ENCODE measurements around the gene INPP5D. TPM values are rescaled to one million over a fixed set of nuclear protein-coding genes. Genes with fewer than 3 reads are reported as not detected.
"Not testable (repeated sequence)": the region's sequence is repeated elsewhere in the genome, so short reads cannot be mapped to it uniquely, and the experiment has no call there.

The INPP5D gene
- total RNA-seq, 2 experiments from 2014 or later = 157 to 163 TPM

DNA sequence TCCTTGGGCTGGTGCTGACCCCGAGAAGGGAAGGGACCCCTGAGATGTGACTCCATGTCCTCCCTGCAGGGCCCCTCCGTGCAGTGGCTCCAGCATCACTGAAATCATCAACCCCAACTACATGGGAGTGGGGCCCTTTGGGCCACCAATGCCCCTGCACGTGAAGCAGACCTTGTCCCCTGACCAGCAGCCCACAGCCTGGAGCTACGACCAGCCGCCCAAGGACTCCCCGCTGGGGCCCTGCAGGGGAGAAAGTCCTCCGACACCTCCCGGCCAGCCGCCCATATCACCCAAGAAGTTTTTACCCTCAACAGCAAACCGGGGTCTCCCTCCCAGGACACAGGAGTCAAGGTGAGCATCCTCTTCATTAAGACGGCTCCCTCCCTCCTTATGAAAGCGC is 137.9 kb downstream of the INPP5D start:
- H3K36me3 Mint-ChIP-seq (ENCODE audit: low read depth) = peaks cover 77% of the 10 kb centered on the region
- H3K4me1 Mint-ChIP-seq = no peaks in the 10 kb centered on the region

DNA sequence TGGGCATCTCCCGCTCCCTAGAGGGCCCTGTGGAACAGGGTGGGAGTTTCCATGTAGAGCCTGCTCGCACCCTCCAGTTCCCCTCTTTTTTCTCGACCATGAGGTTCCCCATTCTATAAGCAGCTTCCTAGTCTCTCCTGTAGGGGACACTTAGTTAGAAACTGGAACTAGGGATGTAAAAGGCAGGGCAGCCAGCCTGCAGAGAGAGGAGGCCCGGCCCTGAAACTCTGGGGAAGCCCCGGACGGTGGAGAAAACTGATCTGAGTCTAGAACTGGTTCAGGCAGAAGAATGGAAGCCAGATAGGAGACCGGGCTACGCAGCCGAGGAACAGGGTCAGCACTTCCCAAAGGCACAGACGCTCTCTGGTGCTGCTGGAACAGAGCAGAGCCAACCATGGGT is 139.7 kb downstream of the INPP5D start:
- no peak overlapping the region for H3K27ac Mint-ChIP-seq
- peaks cover 3% of the 10 kb centered on the region for H3K9me3 Mint-ChIP-seq
- ChIA-PET POLR2A (interaction anchor here (1.8 kb wide), 1 partner anchor 10 kb away, joined by 4 read pairs; no protein-coding TSS in a partner anchor), CTCF (no interaction called here)
- H3K4me3 Mint-ChIP-seq = no peak overlapping the region
- no peak for DNase-seq
- H3K4me1 Mint-ChIP-seq = no peaks in the 10 kb centered on the region
- H3K27me3 Mint-ChIP-seq = no peaks in the 10 kb centered on the region
- peaks cover 79% of the 10 kb centered on the region for H3K36me3 Mint-ChIP-seq (ENCODE audit: low read depth)

More for the DNA sequence above, 137.9 kb downstream of the INPP5D start:
- Mint-ChIP-seq H3K27me3 (no peaks in the 10 kb centered on the region), H3K27ac (no peak overlapping the region), H3K9me3 (peaks cover 2% of the 10 kb centered on the region), H3K4me3 (no peak overlapping the region)
- DNase-seq = no peak
- ChIA-PET CTCF (interaction anchor here (0.6 kb wide), 1 partner anchor 33 kb away, joined by 3 read pairs; no protein-coding TSS in a partner anchor), POLR2A (no interaction called here)

DNA sequence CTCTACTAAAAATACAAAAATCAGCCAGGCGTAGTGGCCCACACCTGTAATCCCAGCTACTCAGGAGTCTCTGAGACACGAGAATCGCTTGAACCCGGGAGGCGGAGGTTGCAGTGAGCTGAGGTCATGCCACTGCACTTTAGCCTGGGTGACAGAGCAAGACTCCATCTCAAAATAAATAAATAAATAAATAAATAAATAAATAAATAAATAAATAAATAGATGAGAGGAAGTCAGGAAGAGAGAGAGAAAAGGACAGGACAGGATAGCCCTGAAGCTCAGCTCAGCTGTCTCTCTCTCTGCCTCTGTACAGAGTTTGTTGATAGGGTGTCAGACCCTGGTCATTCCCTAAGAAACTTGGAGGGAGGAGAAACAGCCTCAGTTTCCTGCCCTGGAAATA is 140.6 kb downstream of the INPP5D start:
- CTCF ChIA-PET = interaction anchor here (0.8 to 1.2 kb wide), 3 partner anchors 27 to 50 kb away, joined by 3 read pairs; partner anchors contain the start of gene ATG16L1
- H3K27me3 Mint-ChIP-seq, H3K4me3 Mint-ChIP-seq, POLR2A ChIA-PET, H3K9me3 Mint-ChIP-seq, DNase-seq, H3K4me1 Mint-ChIP-seq: not testable (repeated sequence)
- Mint-ChIP-seq H3K36me3 (ENCODE audit: low read depth) (peaks cover 78% of the 10 kb centered on the region), H3K27ac (peak overlapping the region; percentile 44)

DNA sequence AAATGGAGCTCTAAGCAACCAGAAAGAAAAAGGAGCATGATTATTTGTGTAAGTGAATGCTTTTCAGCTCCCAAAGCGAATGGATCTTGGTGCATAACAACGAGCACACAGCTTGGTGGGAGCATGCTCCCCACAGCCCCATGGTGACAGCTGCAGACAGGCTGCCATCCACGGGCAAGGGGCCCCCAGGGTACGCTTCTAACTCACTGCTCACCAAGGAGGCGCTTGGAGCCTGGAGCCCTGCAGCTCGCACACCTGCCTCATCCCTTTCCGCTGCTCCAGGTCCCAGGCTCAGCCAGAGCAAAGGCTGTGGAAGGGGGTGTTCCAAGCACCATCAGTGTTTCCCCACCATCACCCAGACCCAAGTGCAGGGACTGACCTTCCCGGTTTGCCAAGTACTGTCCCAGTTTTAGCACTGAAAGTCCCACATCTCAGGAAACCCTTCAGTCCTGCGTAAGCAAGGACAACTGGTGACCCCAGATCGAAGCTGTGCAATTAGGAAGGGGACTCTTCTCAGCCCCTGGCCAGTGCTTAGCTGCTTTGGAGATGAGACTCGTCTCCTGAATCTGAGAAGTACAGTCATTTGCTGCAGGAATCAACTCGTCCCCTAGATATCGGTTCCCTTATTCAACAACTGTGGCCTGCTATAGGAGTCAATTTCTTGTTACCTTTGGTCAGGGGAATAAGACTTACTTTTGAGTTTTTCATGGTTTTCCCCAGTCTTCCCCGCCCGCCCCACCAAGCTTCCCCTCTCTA is 141.3 kb downstream of the INPP5D start:
- no peak for DNase-seq
- peaks cover 72% of the 10 kb centered on the region for H3K36me3 Mint-ChIP-seq (ENCODE audit: low read depth)
- H3K27ac Mint-ChIP-seq = peak overlapping the region; percentile 44
- CTCF ChIA-PET = interaction anchor here (0.8 to 1.4 kb wide), 4 partner anchors 28 to 52 kb away, joined by 3 read pairs; partner anchors contain the start of gene ATG16L1
- peaks cover 3% of the 10 kb centered on the region for H3K9me3 Mint-ChIP-seq
- H3K27me3 Mint-ChIP-seq = no peaks in the 10 kb centered on the region
- POLR2A ChIA-PET = interaction anchor here (1.0 kb wide), 1 partner anchor 47 kb away, joined by 3 read pairs; no protein-coding TSS in a partner anchor
- no peak overlapping the region for H3K4me3 Mint-ChIP-seq
- H3K4me1 Mint-ChIP-seq = no peaks in the 10 kb centered on the region

DNA sequence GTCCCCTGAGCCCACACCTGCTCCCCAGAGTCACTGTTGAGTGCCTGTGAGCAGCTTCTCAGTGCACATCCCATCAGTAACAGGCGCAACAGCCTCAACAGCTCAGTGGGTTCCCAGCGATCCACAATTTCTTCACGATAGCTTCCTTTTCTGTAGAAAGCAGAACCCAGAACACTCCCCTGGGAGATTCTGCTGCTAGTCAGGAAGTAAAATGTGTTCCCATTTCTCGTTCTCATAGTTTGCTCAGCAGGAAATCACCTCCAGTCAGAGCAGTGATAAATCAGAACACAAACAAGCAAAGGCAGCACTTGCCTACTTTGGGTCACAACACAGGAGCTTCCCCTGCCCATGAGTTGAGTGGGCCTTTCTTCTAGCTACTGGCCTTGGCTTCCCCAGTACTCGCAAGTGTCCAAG is 142.4 kb downstream of the INPP5D start:
- no peak for DNase-seq
- Mint-ChIP-seq H3K27ac (peak overlapping the region; percentile 61), H3K9me3 (peaks cover 3% of the 10 kb centered on the region), H3K4me1 (peaks cover 2% of the 10 kb centered on the region), H3K27me3 (no peaks in the 10 kb centered on the region), H3K36me3 (ENCODE audit: low read depth) (peaks cover 67% of the 10 kb centered on the region), H3K4me3 (no peak overlapping the region)
- ChIA-PET CTCF (interaction anchor here (1.4 kb wide), 1 partner anchor 51 kb away, joined by 3 read pairs; no protein-coding TSS in a partner anchor), POLR2A (interaction anchor here (1.0 kb wide), 1 partner anchor 46 kb away, joined by 3 read pairs; no protein-coding TSS in a partner anchor)

DNA sequence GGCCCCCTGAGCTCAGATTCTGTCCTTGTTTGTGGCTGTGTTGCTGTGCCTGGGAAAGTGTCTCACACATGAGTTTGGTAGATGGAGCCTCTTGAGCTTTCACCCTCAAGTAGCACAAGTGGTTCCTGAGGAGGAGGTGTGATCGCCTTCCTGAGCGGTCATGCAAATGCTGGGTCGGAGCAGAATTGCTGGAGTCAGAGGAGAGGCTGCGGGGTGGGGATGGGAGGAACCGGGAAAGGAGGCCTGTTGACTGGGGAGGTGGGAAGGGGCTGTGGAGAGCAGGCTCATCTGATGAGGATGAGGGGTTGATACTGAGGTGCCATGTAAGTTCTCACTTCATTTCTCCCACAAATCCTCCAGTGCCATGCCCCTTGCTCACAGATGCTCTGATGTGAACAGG is 142.9 kb downstream of the INPP5D start:
- no peaks in the 10 kb centered on the region for H3K27me3 Mint-ChIP-seq
- peaks cover 3% of the 10 kb centered on the region for H3K9me3 Mint-ChIP-seq
- no peak overlapping the region for H3K4me3 Mint-ChIP-seq
- H3K27ac Mint-ChIP-seq = peak overlapping the region; percentile 61
- H3K36me3 Mint-ChIP-seq (ENCODE audit: low read depth) = peaks cover 67% of the 10 kb centered on the region
- no peak for DNase-seq
- ChIA-PET POLR2A (no interaction called here), CTCF (interaction anchor here (1.4 kb wide), 1 partner anchor 50 kb away, joined by 3 read pairs; no protein-coding TSS in a partner anchor)
- peaks cover 6% of the 10 kb centered on the region for H3K4me1 Mint-ChIP-seq

DNA sequence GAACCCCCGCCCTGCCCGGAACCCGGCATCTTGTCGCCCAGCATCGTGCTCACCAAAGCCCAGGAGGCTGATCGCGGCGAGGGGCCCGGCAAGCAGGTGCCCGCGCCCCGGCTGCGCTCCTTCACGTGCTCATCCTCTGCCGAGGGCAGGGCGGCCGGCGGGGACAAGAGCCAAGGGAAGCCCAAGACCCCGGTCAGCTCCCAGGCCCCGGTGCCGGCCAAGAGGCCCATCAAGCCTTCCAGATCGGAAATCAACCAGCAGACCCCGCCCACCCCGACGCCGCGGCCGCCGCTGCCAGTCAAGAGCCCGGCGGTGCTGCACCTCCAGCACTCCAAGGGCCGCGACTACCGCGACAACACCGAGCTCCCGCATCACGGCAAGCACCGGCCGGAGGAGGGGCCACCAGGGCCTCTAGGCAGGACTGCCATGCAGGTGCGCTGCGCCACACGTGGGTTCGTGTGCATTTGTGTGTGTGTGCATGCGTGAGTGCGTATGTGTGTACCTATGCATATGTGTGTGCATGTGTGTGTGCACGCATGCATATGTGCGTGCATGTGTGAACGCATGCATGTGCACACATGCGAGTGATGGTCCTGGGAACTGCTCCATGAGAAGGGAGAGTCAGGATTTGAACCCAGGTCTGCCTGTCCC is 144.3 kb downstream of the INPP5D start:
- ChIA-PET CTCF (no interaction called here), POLR2A (no interaction called here)
- Mint-ChIP-seq H3K27ac (no peak overlapping the region), H3K4me1 (peaks cover 10% of the 10 kb centered on the region), H3K36me3 (ENCODE audit: low read depth) (peaks cover 71% of the 10 kb centered on the region), H3K9me3 (peaks cover 3% of the 10 kb centered on the region), H3K27me3 (no peaks in the 10 kb centered on the region), H3K4me3 (no peak overlapping the region)
- no peak for DNase-seq

DNA sequence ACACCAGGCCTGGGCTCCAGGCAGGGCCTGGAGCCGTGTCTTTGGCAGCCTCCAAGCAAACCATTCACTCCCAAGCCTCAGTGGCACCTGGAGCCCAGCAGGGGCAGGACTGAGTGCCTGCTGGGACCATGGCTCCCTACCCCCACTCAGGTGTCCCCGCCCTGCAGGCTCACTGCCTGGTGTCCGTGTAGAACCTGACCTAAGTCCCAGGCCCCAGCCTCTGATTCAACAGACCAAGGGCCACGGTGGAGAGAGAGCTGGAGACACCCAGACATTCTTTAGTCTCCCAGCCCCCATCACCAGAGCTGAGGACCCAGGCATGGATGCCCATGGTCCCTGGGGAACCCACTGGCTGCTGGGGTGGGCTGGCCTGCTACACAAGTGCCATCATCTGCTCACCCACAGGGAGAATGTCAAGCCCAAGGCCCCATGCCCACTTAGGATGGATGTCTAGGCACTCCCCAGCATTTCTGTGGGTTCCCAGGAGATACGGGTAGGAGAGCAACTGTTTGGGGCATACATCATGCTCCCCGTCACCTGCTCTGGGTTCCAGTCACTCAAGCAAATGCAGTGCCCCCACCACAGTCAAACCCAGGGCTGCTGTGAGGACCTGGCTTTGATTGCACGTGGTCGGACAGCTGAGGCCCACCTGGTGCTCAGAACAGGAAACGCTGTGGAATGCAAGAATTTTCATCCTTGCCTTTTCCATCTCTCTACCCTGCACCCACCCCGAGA is 148.4 kb downstream of the INPP5D start:
- Mint-ChIP-seq H3K27me3 (no peaks in the 10 kb centered on the region), H3K36me3 (ENCODE audit: low read depth) (peaks cover 57% of the 10 kb centered on the region), H3K9me3 (no peaks in the 10 kb centered on the region), H3K4me1 (peaks cover 13% of the 10 kb centered on the region), H3K27ac (no peak overlapping the region), H3K4me3 (no peak overlapping the region)
- ChIA-PET CTCF (no interaction called here), POLR2A (interaction anchor here (1.1 kb wide), 1 partner anchor 42 kb away, joined by 3 read pairs; no protein-coding TSS in a partner anchor)
- no peak for DNase-seq

DNA sequence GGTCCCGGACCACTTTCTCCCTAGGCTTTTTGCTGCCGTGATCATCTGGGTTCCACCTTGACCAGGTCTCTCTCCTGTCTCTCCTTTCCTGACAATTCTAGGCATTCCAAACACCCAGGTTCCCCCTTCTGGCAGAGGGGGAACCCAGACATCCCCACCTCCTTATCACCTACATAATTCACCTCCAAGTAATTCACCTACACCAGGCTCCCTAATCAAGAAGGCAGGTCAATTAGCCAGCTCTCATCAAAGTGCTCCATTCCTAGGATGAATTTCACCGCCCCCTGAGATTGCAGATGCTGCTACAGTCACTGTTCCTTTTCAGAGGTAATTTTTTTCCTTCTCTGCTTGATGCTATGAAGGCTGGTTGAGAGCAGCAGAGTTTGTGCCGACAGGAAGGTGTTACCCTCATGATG is 149.0 kb downstream of the INPP5D start:
- CTCF ChIA-PET = no interaction called here
- peaks cover 13% of the 10 kb centered on the region for H3K4me1 Mint-ChIP-seq

DNA sequence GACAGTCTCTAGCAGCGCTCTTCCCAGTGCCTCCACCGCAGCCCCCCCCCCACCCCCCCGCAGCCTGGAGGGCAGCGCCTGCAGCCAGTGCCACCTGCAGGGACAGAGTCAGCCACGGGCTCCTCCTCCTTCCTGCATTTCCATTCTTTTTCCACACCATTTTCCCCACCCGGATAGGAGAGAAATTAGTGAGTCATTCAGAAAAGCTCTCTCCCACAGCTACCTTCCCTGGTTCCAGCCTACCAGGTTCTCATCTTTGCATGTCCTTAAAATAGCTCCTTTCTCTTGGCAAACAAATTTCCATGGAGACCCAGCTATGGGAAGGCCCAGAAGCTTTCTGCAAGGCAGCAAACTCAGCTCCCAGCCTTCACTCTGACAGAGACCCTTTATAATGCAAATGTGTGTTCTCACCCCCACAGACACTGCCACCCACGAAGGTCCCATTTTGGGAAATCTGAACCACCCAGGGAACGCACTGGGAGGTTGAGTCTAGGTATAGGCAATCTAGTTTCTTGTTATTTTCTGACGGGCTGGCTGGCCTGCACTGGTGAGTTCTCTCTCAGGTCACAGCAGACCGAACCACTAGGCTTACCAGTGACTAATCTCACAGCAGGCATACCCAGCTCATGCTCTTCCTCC is 149.5 kb downstream of the INPP5D start:
- Mint-ChIP-seq H3K27me3 (no peaks in the 10 kb centered on the region), H3K4me1 (peaks cover 13% of the 10 kb centered on the region), H3K4me3 (no peak overlapping the region), H3K9me3 (no peaks in the 10 kb centered on the region), H3K36me3 (ENCODE audit: low read depth) (peaks cover 51% of the 10 kb centered on the region), H3K27ac (peak overlapping the region; percentile 40)
- ChIA-PET POLR2A (interaction anchor here (0.6 to 1.9 kb wide), 4 partner anchors 10 to 41 kb away, joined by 3 to 6 read pairs (median 4); no protein-coding TSS in a partner anchor), CTCF (no interaction called here)
- no peak for DNase-seq

More for the DNA sequence above, 149.0 kb downstream of the INPP5D start:
- Mint-ChIP-seq H3K9me3 (no peaks in the 10 kb centered on the region), H3K36me3 (ENCODE audit: low read depth) (peaks cover 53% of the 10 kb centered on the region), H3K4me3 (no peak overlapping the region), H3K27ac (peak overlapping the region; percentile 16), H3K27me3 (no peaks in the 10 kb centered on the region)
- no peak for DNase-seq
- POLR2A ChIA-PET = interaction anchor here (1.1 to 1.9 kb wide), 3 partner anchors 10 to 42 kb away, joined by 3 to 6 read pairs (median 4); no protein-coding TSS in a partner anchor

DNA sequence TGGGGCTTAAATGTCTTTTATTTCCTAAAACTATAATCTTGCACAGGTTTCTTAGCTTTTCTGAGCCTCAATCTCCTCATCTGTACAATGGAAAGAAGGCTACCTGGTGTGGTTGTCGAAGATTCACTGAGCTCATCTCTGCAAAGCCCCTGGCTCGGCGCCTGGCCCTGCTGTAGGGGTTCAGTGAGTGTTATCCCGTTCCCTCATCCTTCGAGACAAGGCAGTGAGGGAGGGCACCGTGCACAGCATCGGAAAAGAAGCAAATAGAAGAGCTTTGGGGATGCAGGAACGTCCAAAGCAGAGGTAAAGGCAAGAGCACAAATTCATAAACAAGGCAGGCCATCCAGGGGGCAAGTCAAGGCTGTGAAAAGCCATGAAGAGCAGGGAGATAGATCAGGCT is 150.1 kb downstream of the INPP5D start:
- Mint-ChIP-seq H3K9me3 (no peaks in the 10 kb centered on the region), H3K36me3 (ENCODE audit: low read depth) (peaks cover 47% of the 10 kb centered on the region), H3K27ac (peak overlapping the region; percentile 9), H3K4me3 (no peak overlapping the region), H3K27me3 (no peaks in the 10 kb centered on the region), H3K4me1 (peaks cover 13% of the 10 kb centered on the region)
- ChIA-PET POLR2A (interaction anchor here (1.5 to 1.9 kb wide), 2 partner anchors 11 to 13 kb away, joined by 4 to 6 read pairs; no protein-coding TSS in a partner anchor), CTCF (no interaction called here)
- DNase-seq = no peak

DNA sequence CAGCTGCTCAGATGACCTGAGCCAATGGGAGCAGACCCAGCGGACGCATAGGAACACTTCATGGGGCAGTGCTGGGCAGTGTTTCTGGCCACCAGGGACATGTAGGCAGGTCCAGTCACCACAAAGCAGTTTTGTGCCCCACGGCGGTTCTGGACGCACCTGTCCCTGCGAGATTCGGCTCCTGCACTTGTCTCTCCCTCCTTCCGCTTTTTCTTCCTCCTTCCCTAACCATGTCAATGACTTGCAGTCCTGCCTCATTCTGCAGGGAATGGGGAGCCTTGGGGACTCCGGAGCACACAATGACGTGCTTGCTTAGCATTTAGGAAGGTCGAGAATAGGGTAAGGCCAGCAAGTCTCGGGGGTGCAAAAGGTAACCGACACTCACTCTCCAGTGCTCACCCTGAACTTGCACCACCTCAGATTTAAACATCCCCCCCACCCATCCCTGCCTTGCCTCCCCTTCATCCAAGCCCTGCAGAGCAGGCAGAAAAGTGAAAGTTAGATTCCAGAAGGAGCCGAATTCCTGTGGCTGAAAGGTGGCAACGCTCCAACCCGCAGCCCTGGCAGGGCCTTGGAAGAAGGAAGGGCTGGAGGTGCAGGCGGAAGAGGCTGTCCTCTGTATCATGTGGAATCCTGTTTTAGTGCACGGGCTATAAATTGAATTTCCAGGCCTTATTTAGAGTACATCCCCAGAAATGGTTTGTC is 150.9 kb downstream of the INPP5D start:
- ChIA-PET POLR2A (interaction anchor here (1.9 kb wide), 1 partner anchor 13 kb away, joined by 6 read pairs; no protein-coding TSS in a partner anchor), CTCF (no interaction called here)
- no peaks in the 10 kb centered on the region for H3K27me3 Mint-ChIP-seq
- H3K36me3 Mint-ChIP-seq (ENCODE audit: low read depth) = peaks cover 44% of the 10 kb centered on the region
- no peak overlapping the region for H3K27ac Mint-ChIP-seq
- H3K4me1 Mint-ChIP-seq = peaks cover 13% of the 10 kb centered on the region
- no peaks in the 10 kb centered on the region for H3K9me3 Mint-ChIP-seq
- DNase-seq = no peak
- H3K4me3 Mint-ChIP-seq = no peak overlapping the region
